Astrocyte of the cerebellum (primary cell): ENCODE results near the gene KIRREL3.

Experiments used
- DNase-seq: peaks from one replicate; pipeline ENCODE4 v3.0.0-alpha.2; 2011; ENCODE audit warnings: low read depth
- H3K4me3 ChIP-seq: 2 replicates; pipeline ENCODE4 v1.5.1; 2011; ENCODE audit warnings: mild to moderate bottlenecking, low read depth, low read length, moderate library complexity
- in situ Hi-C: cut with HindIII; loops from 2 replicates; pipeline ENCODE4 v1.10.0; 2017; ENCODE audit warnings: low sequenced_read_pairs
- TF ChIP-seq, protein P1 (sequence below): IDR thresholded peaks from 2 replicates; pipeline ENCODE4 v1.5.1; 2012; ENCODE audit warnings: low read length, low read depth, moderate library complexity, mild to moderate bottlenecking; ENCODE audit errors: missing control alignments

Gene KIRREL3

DNA sequence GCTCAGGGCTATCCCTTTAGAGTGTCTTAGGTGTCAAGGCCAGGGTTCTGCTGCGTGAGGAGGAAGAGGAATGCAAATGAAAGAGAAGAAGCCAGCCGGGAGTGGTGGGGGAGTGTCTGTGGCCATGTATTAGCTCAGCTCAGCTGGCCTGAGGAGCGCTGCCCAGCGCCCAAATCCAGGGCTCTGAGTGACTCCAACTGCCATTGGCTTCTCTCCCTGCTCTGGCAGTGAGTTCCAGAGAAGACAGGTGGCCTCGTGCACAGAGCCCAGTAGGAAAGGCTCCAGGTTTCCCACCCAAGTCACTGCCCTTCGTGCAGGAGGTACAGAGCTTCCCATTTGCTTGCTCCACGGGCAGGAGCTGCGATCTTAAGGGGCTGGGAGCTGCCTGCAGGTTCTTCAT, 302.0 kb downstream of the KIRREL3 start:
- H3K4me3 ChIP-seq, result no peak overlapping the region
- in situ Hi-C loops, result no loop called here
- TF ChIP-seq, protein P1, sequence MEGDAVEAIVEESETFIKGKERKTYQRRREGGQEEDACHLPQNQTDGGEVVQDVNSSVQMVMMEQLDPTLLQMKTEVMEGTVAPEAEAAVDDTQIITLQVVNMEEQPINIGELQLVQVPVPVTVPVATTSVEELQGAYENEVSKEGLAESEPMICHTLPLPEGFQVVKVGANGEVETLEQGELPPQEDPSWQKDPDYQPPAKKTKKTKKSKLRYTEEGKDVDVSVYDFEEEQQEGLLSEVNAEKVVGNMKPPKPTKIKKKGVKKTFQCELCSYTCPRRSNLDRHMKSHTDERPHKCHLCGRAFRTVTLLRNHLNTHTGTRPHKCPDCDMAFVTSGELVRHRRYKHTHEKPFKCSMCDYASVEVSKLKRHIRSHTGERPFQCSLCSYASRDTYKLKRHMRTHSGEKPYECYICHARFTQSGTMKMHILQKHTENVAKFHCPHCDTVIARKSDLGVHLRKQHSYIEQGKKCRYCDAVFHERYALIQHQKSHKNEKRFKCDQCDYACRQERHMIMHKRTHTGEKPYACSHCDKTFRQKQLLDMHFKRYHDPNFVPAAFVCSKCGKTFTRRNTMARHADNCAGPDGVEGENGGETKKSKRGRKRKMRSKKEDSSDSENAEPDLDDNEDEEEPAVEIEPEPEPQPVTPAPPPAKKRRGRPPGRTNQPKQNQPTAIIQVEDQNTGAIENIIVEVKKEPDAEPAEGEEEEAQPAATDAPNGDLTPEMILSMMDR, result no peak
- DNase-seq, result no peak

DNA sequence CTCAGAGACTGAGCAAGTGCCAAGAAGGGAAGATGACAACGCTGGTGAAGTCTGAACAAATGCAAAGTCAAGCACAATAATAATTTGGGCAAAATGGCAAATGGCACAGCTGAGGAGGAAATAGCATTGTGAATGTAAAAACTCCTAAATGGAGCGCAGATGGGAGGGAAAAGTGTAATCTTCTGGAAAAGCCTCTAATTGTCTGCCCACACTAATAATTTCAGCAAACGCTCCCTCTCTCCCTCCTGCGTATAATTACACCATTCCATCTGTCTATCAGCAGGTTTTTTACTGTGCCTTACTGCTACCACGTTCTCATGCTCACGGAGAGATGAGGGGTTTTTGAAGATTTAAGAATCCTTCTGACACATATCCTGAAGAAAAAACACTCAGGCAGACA, 302.6 kb downstream of the KIRREL3 start:
- in situ Hi-C loops, result no loop called here
- H3K4me3 ChIP-seq, result no peak overlapping the region
- TF ChIP-seq, protein P1, result no peak
- no peak for DNase-seq

DNA sequence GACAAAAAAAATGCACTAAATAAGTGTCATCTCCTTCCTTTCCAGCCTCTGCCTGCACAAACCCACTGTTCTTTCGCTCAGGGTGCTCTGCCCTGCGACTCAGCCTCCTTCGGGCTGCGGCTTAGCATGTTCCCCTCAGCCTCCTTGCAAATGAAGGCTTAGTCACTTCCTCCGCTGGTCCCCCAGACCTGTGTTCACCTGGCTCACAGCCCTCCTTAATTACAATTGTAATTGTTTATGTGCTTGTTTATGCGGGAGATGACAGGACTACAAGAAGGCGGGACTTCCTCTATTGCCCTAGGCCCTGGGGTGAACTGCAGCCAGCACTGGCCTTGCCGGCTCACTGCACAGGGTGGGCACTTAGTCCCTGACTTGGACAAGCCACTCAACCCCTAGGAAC, 303.6 kb downstream of the KIRREL3 start:
- no peak overlapping the region for H3K4me3 ChIP-seq
- in situ Hi-C loops, result no loop called here

DNA sequence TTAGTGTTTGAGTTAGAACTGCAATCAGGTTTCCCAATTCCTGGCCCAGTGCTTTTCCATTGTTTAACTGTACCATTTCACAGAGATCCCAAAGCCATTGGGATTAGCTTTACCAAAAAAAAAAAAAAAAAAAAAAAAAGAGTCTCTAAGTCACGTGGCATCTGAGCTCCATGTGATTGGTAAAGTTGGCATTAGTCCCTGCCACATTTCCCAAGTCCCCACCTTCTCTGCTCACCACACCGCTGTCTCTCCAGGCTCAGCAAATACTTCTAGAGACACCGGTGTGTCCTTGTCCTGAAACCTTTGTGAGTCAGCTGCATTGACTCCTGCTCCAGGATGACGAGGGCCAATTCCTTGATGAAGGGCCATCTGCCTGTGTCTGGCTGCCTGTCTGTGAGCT, 305.3 kb downstream of the KIRREL3 start:
- H3K4me3 ChIP-seq, result no peak overlapping the region
- in situ Hi-C loops, result no loop called here
- TF ChIP-seq, protein P1, result no peak

More for the DNA sequence above, 303.6 kb downstream of the KIRREL3 start:
- TF ChIP-seq, protein P1, result no peak
- no peak for DNase-seq

DNA sequence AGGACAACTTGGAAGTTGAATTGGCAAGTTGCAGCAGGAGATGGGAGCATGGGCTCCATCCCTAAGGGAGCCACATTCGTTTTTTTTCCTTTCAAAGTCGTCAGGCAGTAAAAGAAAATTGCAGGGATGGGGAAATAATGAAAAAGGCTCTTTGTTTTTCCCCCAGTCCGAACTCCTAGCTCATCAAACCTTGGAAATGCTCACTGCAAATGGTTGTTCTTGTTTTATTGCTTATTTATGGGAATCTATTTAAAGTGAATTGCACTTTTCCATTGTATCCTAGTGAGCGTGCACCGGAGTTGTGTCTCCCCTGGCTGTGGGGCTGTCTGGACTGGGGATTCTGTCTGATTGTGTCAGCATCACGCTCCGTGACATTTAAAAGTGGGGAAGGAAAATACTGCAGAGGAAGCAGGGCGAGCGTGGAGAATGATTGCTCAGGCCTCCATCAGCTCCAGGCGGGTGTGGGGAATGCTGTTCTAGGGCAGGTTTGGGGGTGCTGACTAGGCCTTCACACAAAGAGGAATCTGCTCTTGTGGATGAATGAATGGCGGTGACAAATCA, 306.4 kb downstream of the KIRREL3 start:
- in situ Hi-C loops, result no loop called here
- TF ChIP-seq, protein P1, result no peak
- no peak overlapping the region for H3K4me3 ChIP-seq
- DNase-seq, result no peak

More for the DNA sequence above, 305.3 kb downstream of the KIRREL3 start:
- no peak for DNase-seq

DNA sequence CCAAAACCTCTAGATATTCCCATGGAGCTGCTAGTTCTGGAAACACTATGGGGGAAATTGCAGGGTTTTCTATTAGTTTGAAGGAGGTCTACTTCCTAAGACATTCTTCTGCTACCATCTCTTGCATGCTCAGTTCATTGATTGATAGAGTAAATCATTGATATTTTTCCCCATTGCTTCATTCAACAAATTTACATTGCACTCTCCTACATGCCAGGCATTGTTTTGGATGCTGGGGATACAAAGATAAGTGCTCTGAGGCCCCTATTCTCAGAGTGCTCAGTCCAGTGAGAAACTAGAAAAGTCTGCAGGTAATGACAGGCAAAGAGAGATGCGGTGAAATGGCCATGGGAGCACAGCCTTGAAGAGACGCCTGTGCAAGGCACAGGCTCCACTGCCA, 313.1 kb downstream of the KIRREL3 start:
- in situ Hi-C loops, result no loop called here
- TF ChIP-seq, protein P1, result no peak
- no peak for DNase-seq
- H3K4me3 ChIP-seq, result no peak overlapping the region

DNA sequence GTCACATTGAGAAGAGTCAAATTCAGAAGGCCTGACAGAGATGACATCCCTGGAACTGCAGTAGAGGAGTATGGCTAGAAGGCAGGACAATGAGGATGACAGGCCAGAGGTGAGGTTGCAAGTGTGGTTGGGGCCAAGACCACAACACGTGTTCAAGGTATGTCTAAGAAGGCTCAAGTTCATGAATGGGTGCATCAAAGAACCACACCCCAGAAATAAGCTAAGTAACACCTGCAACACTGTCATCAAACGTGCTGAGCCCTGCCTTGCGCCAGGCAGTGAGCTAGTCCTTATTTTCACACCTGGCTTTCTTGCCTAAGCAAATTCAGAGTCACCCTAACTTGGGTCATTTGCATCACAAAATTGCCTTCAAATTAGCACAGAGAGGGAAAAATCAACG, 313.6 kb downstream of the KIRREL3 start:
- TF ChIP-seq, protein P1, result no peak
- no peak for DNase-seq
- H3K4me3 ChIP-seq, result no peak overlapping the region
- in situ Hi-C loops, result no loop called here
